Stimulated activated CD4-positive, alpha-beta T cell treated with anti-CD3 and anti-CD28 coated beads, Interleukin-4, amount 100 ng/mL, for 48 hours (primary cell): ENCODE results near the gene RPS17.
"Not testable (repeated sequence)": the region's sequence is repeated elsewhere in the genome, so short reads cannot be mapped to it uniquely, and the experiment has no call there.

ENCODE experiments used
- DNase-seq, 2 donors: peaks; one replicate each; pipeline ENCODE4 v3.0.0-alpha.2; 2020; ENCODE audit warnings: low read depth in 2 of 2

The RPS17 gene

DNA sequence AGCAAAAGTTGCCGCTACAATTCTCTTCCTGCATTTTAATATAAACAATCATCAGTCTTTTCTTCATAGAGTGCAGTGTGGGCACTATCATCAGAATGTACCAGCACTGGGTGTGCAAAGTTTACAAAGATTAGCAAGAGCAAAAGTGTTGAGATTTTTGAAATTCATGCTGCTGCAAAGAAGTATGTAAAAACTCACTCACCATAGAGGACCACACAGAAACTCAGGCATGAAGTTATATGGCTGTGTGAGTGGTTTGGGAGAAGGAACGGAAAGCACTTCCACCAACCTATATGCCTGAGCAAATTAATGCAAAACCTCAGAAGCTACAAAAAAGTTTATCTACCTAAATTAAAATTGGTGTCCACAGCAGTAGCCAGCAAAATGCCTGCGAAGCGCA is 32.6 kb downstream of the RPS17 start:
- DNase-seq: not testable (repeated sequence)

DNA sequence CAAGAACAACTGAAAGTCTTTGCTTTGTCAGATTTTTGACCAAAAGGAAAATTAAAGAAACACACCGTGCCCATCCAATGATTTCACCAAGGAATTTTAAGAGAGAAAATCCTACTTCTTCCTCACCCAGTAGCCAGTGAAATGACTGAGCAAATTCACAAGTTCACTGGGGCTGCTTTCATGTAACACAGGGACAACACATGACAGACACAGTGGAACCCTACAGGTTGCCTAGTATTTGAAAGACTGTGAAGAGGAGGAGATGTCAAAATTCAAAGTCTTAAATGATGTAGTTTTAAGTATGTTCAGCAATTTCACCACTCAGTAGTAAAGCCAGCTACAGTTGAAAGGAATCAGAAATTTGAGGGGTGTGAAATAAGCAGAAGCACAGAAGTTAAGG is 33.2 kb downstream of the RPS17 start:
- not testable (repeated sequence) for DNase-seq

DNA sequence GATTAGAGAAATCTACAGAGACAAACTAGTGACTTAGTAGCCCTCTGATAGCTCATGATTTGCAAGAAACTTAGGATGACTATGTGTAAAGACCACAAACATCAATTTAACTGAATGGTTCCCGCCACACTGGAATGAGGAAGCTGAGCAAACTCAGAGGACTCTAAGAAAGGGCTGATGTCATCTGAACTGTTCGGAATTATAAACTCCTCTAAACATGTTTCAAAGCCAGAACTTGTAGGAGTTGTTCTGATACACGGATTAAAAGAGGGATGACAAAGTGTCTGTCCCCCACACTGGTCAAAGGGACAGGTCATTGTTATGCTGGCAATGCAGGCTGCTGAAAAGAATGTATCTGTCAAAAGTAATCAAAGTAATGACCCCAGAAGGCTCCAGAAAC is 34.4 kb downstream of the RPS17 start:
- DNase-seq: not testable (repeated sequence)

DNA sequence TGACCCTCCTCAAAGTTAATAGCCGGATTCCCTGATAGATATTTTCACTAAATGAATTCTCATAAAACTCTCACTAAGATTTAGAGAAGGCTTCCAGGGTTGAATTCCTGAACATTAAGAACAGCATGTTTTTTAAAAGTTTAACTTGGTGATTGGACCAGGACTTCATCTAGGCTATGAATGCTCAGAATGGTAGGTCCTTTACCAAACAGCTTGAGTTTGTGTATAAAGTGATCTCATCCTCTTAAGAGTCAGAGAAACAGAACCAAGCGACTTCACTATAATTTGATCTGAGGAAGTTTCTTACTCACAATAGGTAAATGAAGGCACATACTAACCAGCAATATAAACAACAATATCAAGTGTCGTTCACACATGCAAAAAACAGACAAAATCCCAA is 36.2 kb downstream of the RPS17 start:
- DNase-seq: not testable (repeated sequence)

DNA sequence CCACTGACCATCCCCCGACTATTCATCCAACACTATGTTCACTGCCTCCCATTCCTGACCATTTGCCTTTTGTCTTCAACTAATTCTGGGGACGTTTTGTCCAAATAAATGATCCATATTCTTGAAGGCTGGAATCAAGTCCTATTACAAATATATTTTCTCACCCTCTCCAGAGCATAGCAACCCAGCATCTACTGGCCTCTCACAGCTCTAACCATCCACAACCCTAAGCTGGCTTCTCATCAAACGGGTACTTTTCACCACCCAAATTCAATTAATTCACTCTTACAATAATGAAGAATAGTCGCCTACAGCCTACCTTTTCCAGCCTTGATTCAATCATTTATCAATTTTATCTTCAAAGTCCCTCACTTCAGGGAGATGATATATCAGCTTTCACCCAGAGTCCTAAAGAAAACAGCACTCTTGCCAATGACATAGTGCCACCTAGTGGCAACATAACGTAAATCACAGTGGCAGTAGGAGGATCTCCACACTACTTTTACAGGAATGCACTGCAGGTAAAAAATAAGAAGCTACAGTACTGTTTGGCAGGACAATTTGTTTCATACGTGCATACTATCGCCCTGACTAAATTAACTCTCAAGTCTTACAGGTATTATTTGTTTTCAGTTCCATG is 37.4 kb downstream of the RPS17 start:
- peak in 1 of 2 donors; percentile 2 for DNase-seq

DNA sequence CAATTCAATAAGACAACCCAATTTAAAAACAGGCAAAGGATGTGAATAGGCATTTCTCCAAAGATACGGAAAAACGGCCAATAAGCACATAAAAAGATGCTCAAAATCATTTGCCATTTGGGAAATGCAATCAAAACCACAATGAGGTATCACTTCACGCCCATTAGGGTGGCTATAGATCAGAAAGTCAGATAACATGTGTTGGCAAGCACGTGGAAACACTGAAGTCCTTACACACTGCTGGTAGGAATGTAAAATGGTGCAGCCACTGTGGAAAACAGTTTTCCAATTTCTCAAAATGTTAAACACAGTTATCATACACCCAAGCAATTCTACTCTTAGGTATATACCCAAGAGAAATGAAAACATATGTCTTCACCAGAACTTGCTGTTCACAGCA is 39.5 kb downstream of the RPS17 start:
- DNase-seq: not testable (repeated sequence)

DNA sequence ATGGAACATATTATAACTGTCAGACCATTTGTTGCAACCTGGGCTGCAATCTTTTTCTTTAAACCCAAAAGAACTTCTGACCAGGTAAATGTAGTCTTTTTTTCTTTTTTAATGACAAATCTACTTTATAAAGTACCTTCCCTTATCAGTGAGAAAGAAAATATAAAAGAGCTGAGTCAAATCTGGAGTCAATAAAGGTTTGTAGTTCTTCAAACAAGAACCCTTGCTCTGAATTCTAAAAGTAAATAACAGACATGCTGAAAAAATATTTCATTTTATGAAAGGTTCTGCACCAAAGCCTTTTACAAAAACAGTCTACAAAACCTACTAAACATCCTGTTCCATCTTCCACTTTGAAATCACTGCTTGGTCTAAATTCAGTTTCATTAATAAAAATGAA is 42.3 kb downstream of the RPS17 start:
- not testable (repeated sequence) for DNase-seq

DNA sequence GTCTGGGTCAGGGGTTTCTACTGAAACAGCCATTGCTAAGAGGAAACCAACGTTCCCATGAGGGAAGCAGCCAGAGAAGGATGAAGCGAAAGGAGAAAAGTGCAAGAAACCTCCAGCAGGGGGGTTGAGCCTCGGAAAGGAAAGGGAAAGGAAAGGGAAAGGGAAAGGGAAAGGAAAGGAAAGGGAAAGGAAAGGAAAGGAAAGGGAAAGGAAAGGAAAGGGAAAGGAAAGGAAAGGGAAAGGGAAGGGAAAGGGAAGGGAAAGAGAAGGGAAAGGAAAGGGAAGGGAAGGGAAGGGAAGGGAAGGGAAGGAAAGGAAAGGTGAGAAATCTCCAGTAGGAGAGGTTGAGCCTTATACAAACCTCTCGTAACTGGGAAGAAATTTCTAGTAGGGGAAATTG is 52.0 kb downstream of the RPS17 start:
- DNase-seq: not testable (repeated sequence)

DNA sequence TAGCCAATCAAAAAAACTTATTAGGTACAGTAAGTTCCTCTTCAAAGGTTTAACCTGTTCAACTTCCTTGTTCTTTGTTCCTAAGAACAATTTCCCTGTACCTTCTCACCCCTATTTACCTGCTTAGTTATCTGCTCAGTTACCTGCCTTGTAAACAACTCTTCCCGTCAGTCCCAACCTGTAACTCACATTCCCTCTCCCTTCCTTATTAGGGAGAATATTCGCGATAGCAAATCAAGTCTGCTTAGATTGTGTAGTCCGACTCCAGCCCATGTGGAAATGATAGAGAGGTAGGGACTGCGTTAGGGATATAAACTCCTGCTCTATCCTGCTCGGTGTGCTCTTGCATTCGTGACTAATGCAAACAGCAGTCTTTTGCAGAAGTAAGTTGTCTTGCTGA is 53.2 kb downstream of the RPS17 start:
- DNase-seq: not testable (repeated sequence)
